Keratinocyte (primary cell): Measurements from ENCODE around the gene RAB14. TPM values are rescaled to one million over a fixed set of nuclear protein-coding genes. Genes with fewer than 3 reads are reported as not detected.
A peak's percentile ranks its signal among the peaks of the same experiment; 100 is the strongest.

Experiments
- DNase-seq: peaks from one replicate; pipeline ENCODE4 v3.0.0-alpha.2; 2011; ENCODE audit warnings: low read depth, missing footprints, low spot score
- FAIRE-seq: peaks from 2 replicates; lab custom pipeline; 2011; peaks lifted over from hg19 to GRCh38; lab: Jason Lieb, UNC
- H2AFZ ChIP-seq: 2 replicates; pipeline ENCODE4 v1.6.0; 2012; ENCODE audit warnings: low read length, control low read depth, inconsistent platforms; ENCODE audit not compliant: control insufficient read depth
- H3K27ac ChIP-seq: 2 replicates; pipeline ENCODE4 v1.5.1; 2011; ENCODE audit warnings: low read length; ENCODE audit not compliant: control insufficient read depth, insufficient read depth
- H3K27me3 ChIP-seq: 3 replicates; pipeline ENCODE4 v1.6.0; 2011; ENCODE audit warnings: low read length; ENCODE audit not compliant: control insufficient read depth, insufficient read depth; ENCODE audit errors: extremely low read depth
- H3K36me3 ChIP-seq, 2 experiments: 2 replicates in 1 of 2; 3 replicates in 1 of 2; pipeline ENCODE4 v1.5.1; 2011; ENCODE audit warnings: low read length in 2 of 2, mild to moderate bottlenecking in 1 of 2; ENCODE audit not compliant: control insufficient read depth in 2 of 2, insufficient read depth in 2 of 2; ENCODE audit errors: extremely low read depth in 1 of 2
- H3K4me1 ChIP-seq: 3 replicates; pipeline ENCODE4 v1.5.1; 2011; ENCODE audit warnings: low read length; ENCODE audit not compliant: control insufficient read depth, insufficient read depth; ENCODE audit errors: extremely low read depth
- H3K4me2 ChIP-seq: 3 replicates; pipeline ENCODE4 v1.6.0; 2011; ENCODE audit warnings: low read depth, low read length; ENCODE audit not compliant: control insufficient read depth, insufficient read depth; ENCODE audit errors: extremely low read depth
- H3K4me3 ChIP-seq, 3 experiments: fragments of 200-600 bp in 1 of 3; sonication (generic) in 1 of 3; 2 replicates in 2 of 3; 3 replicates in 1 of 3; pipeline ENCODE4 v1.5.1; 2011 to 2016; ENCODE audit warnings: low read length in 3 of 3, mild to moderate bottlenecking in 3 of 3, control low read depth in 2 of 3, inconsistent platforms in 1 of 3, low read depth in 1 of 3, mixed read lengths in 1 of 3, mixed run types in 1 of 3, moderate library complexity in 1 of 3; ENCODE audit not compliant: control insufficient read depth in 2 of 3, insufficient read depth in 2 of 3; ENCODE audit errors: extremely low read depth in 1 of 3
- H3K79me2 ChIP-seq: 2 replicates; pipeline ENCODE4 v1.6.0; 2012; ENCODE audit warnings: low read length; ENCODE audit not compliant: control insufficient read depth, insufficient read depth
- H3K9ac ChIP-seq: 3 replicates; pipeline ENCODE4 v1.6.0; 2011; ENCODE audit warnings: low read length; ENCODE audit not compliant: control insufficient read depth, insufficient read depth; ENCODE audit errors: extremely low read depth
- H3K9me1 ChIP-seq: 3 replicates; pipeline ENCODE4 v1.6.0; 2011; ENCODE audit warnings: low read length; ENCODE audit not compliant: control insufficient read depth, insufficient read depth; ENCODE audit errors: extremely low read depth
- H3K9me3 ChIP-seq: 2 replicates; pipeline ENCODE4 v1.5.1; 2012; ENCODE audit warnings: low read depth, low read length; ENCODE audit not compliant: control insufficient read depth
- H4K20me1 ChIP-seq: 3 replicates; pipeline ENCODE4 v1.6.0; 2011; ENCODE audit warnings: low read length; ENCODE audit not compliant: control insufficient read depth, insufficient read depth; ENCODE audit errors: extremely low read depth
- EZH2 ChIP-seq: IDR thresholded peaks from one replicate; pipeline ENCODE4 v1.6.1; 2012; ENCODE audit warnings: inconsistent platforms, mild to moderate bottlenecking, low read length, moderate library complexity
- dilution Hi-C: fragments of 300-500 bp; cut with MboI; formaldehyde crosslinking; loops from one replicate; pipeline ENCODE4 v1.7.0; 2020; ENCODE audit warnings: low sequenced_read_pairs; ENCODE audit not compliant: extremely low pct_ligation_motif_present
- polyA plus RNA-seq, 5 experiments: library from polyadenylated mRNA; depleted of rRNA in 3 of 5; stranded (reverse) in 3 of 5; stranded (forward) in 1 of 5; unstranded in 1 of 5; fragments of >200 nt; gene quantifications; 1 replicate in 1 of 5; 2 replicates in 3 of 5; 3 replicates in 1 of 5; pipeline versions ENCODE4 v1.2.1 to v1.2.3, GENCODE V29; 2011 to 2012; ENCODE audit warnings: missing spikeins in 2 of 5, low read depth in 1 of 5, low replicate concordance in 1 of 5
- TF ChIP-seq, protein P1 (sequence below), 3 experiments: IDR thresholded peaks in 1 of 3; conservative IDR thresholded peaks in 1 of 3; optimal IDR thresholded peaks in 1 of 3; 2 replicates in 2 of 3; 3 replicates in 1 of 3; pipeline versions ENCODE3 to v1.5.1; 2011; ENCODE audit warnings: low read length in 3 of 3, mild to moderate bottlenecking in 3 of 3, moderate library complexity in 2 of 3, control low read depth in 1 of 3, inconsistent platforms in 1 of 3; ENCODE audit not compliant: insufficient read depth in 2 of 3; ENCODE audit errors: extremely low read depth in 1 of 3

RAB14 gene
- polyA plus RNA-seq, 1 donor (not counting 4 experiments of a cell fraction or from before 2014, with no cell fraction given) = 42.8 TPM

DNA sequence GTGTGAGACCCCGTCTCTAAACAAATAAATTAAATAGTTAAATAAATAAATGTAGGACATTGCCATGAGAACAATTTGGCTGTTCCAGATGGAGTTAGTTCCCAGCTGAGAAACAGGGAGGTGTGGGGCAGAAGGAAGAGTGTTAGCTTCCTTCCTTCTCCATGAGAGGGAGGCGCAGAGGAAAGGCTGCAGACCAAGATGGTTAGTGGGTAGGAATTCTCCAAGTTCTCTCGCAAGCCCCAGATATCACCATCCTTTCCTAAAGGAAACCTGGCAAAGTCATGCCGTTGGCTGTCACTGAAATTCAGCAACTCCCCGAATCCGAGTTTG lies 33.1 kb upstream of the RAB14 start:
- dilution Hi-C loops = no loop called here
- H4K20me1 ChIP-seq = no peaks in the 10 kb centered on the region
- H2AFZ ChIP-seq = peak overlapping the region; percentile 6
- peak overlapping the region; percentile 31 for H3K27ac ChIP-seq
- no peaks in the 10 kb centered on the region for H3K9me1 ChIP-seq
- H3K4me2 ChIP-seq = peak overlapping the region; percentile 40
- no peak overlapping the region for H3K4me3 ChIP-seq
- H3K36me3 ChIP-seq = no peaks in the 10 kb centered on the region
- H3K79me2 ChIP-seq = no peaks in the 10 kb centered on the region
- no peak for TF ChIP-seq EZH2
- TF ChIP-seq, protein P1, sequence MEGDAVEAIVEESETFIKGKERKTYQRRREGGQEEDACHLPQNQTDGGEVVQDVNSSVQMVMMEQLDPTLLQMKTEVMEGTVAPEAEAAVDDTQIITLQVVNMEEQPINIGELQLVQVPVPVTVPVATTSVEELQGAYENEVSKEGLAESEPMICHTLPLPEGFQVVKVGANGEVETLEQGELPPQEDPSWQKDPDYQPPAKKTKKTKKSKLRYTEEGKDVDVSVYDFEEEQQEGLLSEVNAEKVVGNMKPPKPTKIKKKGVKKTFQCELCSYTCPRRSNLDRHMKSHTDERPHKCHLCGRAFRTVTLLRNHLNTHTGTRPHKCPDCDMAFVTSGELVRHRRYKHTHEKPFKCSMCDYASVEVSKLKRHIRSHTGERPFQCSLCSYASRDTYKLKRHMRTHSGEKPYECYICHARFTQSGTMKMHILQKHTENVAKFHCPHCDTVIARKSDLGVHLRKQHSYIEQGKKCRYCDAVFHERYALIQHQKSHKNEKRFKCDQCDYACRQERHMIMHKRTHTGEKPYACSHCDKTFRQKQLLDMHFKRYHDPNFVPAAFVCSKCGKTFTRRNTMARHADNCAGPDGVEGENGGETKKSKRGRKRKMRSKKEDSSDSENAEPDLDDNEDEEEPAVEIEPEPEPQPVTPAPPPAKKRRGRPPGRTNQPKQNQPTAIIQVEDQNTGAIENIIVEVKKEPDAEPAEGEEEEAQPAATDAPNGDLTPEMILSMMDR (optimal IDR thresholded peaks at IDR 0.05 in 1 of 3, IDR thresholded peaks at IDR 0.05 in 1 of 3, conservative IDR thresholded peaks at IDR 0.05 in 1 of 3; ENCODE audit: extremely low read depth in 1 of 3, insufficient read depth in 2 of 3, low read length in 3 of 3) = no peak
- DNase-seq (no peak), FAIRE-seq (no peak)
- no peaks in the 10 kb centered on the region for H3K9me3 ChIP-seq
- H3K27me3 ChIP-seq = no peaks in the 10 kb centered on the region
- peaks cover 17% of the 10 kb centered on the region for H3K4me1 ChIP-seq
- no peak overlapping the region for H3K9ac ChIP-seq

DNA sequence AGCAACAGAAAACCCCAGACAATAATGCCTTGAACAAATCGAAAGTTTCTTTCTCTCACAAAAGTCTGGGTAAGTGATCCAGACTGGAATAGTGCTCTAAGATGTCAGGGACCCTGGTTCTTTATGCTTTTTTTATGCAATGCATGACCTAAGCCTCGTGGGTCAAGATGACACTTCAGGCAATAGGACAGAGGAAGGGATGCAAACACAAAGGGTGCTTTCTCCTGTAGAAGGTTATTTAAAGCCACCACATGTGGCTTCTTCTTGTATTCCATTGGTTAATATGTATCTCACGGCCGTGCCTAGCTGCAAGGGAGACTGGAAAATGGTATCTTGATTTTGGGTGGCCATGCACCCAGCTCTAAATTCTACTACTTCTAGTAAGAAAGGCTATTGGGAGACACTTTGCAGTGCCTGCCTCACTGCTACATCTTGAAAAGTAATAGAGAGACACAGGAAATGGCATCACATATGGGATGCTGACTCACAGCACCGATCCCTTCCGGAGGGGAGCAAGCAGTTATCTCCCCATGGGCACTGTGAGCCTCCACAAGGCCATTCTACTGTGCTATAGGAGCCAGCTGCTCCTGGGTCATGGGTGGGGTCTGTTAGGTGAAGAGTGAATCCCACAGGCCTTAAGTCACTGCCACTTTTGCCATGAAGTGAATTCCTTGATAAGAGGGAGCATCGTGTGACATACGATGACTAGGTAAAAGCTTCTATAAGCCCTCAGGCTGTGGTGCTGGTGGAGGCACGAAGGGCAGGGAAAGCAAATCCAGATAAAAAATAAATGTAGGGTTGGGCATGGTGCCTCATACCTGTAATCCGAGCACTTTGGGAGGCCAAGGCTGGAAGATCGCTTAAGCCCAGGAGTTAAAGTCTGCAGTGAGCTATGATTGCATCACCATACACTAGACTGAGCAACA lies 32.5 kb upstream of the RAB14 start:
- no peaks in the 10 kb centered on the region for H3K27me3 ChIP-seq
- H3K27ac ChIP-seq = peak overlapping the region; percentile 31
- no peak overlapping the region for H3K9ac ChIP-seq
- H3K4me2 ChIP-seq = peak overlapping the region; percentile 40
- DNase-seq (peak; percentile 57), FAIRE-seq (peak; percentile 79)
- no peaks in the 10 kb centered on the region for H3K79me2 ChIP-seq
- dilution Hi-C loops = no loop called here
- H4K20me1 ChIP-seq = no peaks in the 10 kb centered on the region
- no peaks in the 10 kb centered on the region for H3K9me3 ChIP-seq
- TF ChIP-seq EZH2 = no peak
- TF ChIP-seq, protein P1 (optimal IDR thresholded peaks at IDR 0.05 in 1 of 3, IDR thresholded peaks at IDR 0.05 in 1 of 3, conservative IDR thresholded peaks at IDR 0.05 in 1 of 3; ENCODE audit: extremely low read depth in 1 of 3, insufficient read depth in 2 of 3, low read length in 3 of 3) = no peak
- no peak overlapping the region for H3K4me3 ChIP-seq
- H2AFZ ChIP-seq = peak overlapping the region; percentile 5
- H3K4me1 ChIP-seq = peaks cover 17% of the 10 kb centered on the region
- H3K9me1 ChIP-seq = no peaks in the 10 kb centered on the region
- no peaks in the 10 kb centered on the region for H3K36me3 ChIP-seq
